Mucosa of descending colon (tissue), 3 donors: Measurements from ENCODE around the gene ANO2. TPM values are rescaled to one million over a fixed set of nuclear protein-coding genes. Genes with fewer than 3 reads are reported as not detected.

Source experiments
- ATAC-seq: fragments of 200-7000 bp; cut with Tn5 transposase; one replicate; pipeline ENCODE4 v1.9.1; 2020; ENCODE audit warnings: mild to moderate bottlenecking, moderate library complexity
- DNase-seq, 3 donors: peaks; one replicate each; pipeline ENCODE4 v3.0.0-alpha.2; 2020
- H3K36me3 ChIP-seq: fragments of 200-600 bp; one replicate; pipeline ENCODE4 v1.8.0; 2021; ENCODE audit warnings: low read depth, mild to moderate bottlenecking
- H3K4me1 ChIP-seq: fragments of 200-600 bp; one replicate; pipeline ENCODE4 v1.8.0; 2021; ENCODE audit warnings: low read depth, mild to moderate bottlenecking
- H3K4me3 ChIP-seq: fragments of 200-600 bp; one replicate; pipeline ENCODE4 v1.8.0; 2021; ENCODE audit warnings: mild to moderate bottlenecking
- H3K9me3 ChIP-seq: fragments of 200-600 bp; one replicate; pipeline ENCODE4 v1.8.0; 2021; ENCODE audit warnings: mild to moderate bottlenecking
- CTCF ChIP-seq: fragments of 200-600 bp; IDR thresholded peaks from one replicate; pipeline ENCODE4 v1.8.0; 2022; ENCODE audit warnings: antibody characterized with exemption, mild to moderate bottlenecking
- intact Hi-C, 2 donors: fragments of 100-400 bp; cut with DNase I in 1 of 2; cut with micrococcal nuclease in 1 of 2; formaldehyde crosslinking; loops; one replicate each; pipeline versions ENCODE4 v1.11.0 to v1.11.1; 2022; cut with DNase I, micrococcal nuclease
- total RNA-seq, 3 donors: library from RNA; stranded (reverse); fragmentation: NEBNext Ultra II Directional in 2 of 3; extraction: Animal tissue kit (Norgen Biotek cat#: 25700) in 2 of 3; gene quantifications; one replicate each; pipeline versions ENCODE4 v1.2.1 to v1.2.4, GENCODE V29; 2021 to 2023
- donor health status: DM: no; HTN: no; CAD: no; lungs with moderate emphysema.
- donor health status: DM: no; HTN: no; CAD: no.
- donor health status: DM: no; HTN: yes; CAD: no.

ANO2 gene
- total RNA-seq, 3 donors from 2014 or later = 0.58 to 5.1 (median 3.1) TPM

- ATAC-seq = no peak
- Histone ChIP-seq H3K4me1 (no peaks in the 10 kb centered on the region), H3K9me3 (no peaks in the 10 kb centered on the region), H3K4me3 (no peak overlapping the region), H3K36me3 (no peaks in the 10 kb centered on the region)
- DNase-seq = no peak
- no peak for TF ChIP-seq CTCF
- intact Hi-C loops = no loop called here
These were observed 321.6 kb downstream of the ANO2 start for GRCh38 chr12:5623411-5623810.

- no peak for TF ChIP-seq CTCF
- no peak for ATAC-seq
- intact Hi-C loops = no loop called here
These were observed 322.8 kb downstream of the ANO2 start for GRCh38 chr12:5622280-5622679.

GRCh38 chr12:5621329-5621728, 323.7 kb downstream of the ANO2 start:
- H3K9me3 ChIP-seq = no peaks in the 10 kb centered on the region
- ATAC-seq (no peak), DNase-seq (no peak)
- intact Hi-C loops = no loop called here
- no peak overlapping the region for H3K4me3 ChIP-seq
- no peak for TF ChIP-seq CTCF
- no peaks in the 10 kb centered on the region for H3K36me3 ChIP-seq
- no peaks in the 10 kb centered on the region for H3K4me1 ChIP-seq

More at GRCh38 chr12:5622280-5622679, 322.8 kb downstream of the ANO2 start:
- DNase-seq = no peak
- Histone ChIP-seq H3K9me3 (no peaks in the 10 kb centered on the region), H3K36me3 (no peaks in the 10 kb centered on the region), H3K4me1 (no peaks in the 10 kb centered on the region), H3K4me3 (no peak overlapping the region)

GRCh38 chr12:5620896-5621295, 324.2 kb downstream of the ANO2 start:
- H3K4me3 ChIP-seq = no peak overlapping the region
- H3K4me1 ChIP-seq = no peaks in the 10 kb centered on the region
- H3K9me3 ChIP-seq = no peaks in the 10 kb centered on the region
- no peak for TF ChIP-seq CTCF
- intact Hi-C loops = no loop called here
- ATAC-seq (no peak), DNase-seq (no peak)
- no peaks in the 10 kb centered on the region for H3K36me3 ChIP-seq

- TF ChIP-seq CTCF = no peak
- H3K4me3 ChIP-seq = no peak overlapping the region
- no peaks in the 10 kb centered on the region for H3K9me3 ChIP-seq
- H3K36me3 ChIP-seq = no peaks in the 10 kb centered on the region
- DNase-seq (peak in 1 of 3 donors; percentile 3), ATAC-seq (no peak)
- no peaks in the 10 kb centered on the region for H3K4me1 ChIP-seq
- intact Hi-C loops = no loop called here
These were observed 325.4 kb downstream of the ANO2 start for GRCh38 chr12:5619628-5620027.

- ATAC-seq (no peak), DNase-seq (no peak)
- TF ChIP-seq CTCF = no peak
- no peak overlapping the region for H3K4me3 ChIP-seq
- H3K4me1 ChIP-seq = no peaks in the 10 kb centered on the region
- intact Hi-C loops = no loop called here
- H3K36me3 ChIP-seq = no peaks in the 10 kb centered on the region
- no peaks in the 10 kb centered on the region for H3K9me3 ChIP-seq
These were observed 328.2 kb downstream of the ANO2 start for GRCh38 chr12:5616854-5617253.
